ENCODE measurements around the gene MARCHF5.

DNA sequence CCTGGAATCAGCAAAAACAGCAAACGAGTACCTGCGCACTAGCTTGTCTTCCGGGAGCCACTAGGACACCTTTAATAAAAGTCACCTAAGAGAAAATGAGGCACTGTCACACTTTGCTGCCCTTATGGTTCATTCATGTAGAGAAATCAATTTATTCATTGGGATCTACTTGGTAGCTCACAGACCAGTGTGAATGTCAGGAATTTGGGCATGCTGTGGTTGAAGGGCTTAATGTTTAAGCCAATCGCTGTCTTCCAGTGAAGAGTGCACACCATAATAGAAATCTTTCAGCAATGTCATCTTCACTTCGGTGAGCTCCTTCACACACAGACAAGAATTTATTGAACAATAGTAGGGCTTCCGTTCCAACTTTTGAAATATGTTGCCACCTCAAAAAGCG is 65.1 kb downstream of the MARCHF5 start:
- no peak for TF ChIP-seq CTCF (IDR thresholded peaks at IDR 0.05)
- TF ChIP-seq POLR2A (IDR thresholded peaks at IDR 0.05): no peak

Data from body of pancreas (tissue), 4 donors.